GM10266 (cell line): ENCODE results near the gene P2RX6.

ENCODE experiments used
- DNase-seq: peaks from one replicate; pipeline ENCODE4 v3.0.0; 2012; ENCODE audit errors: extremely low spot score
- TF ChIP-seq, protein P1 (sequence below): IDR thresholded peaks from 2 replicates; pipeline ENCODE4 v1.5.1; 2012; ENCODE audit warnings: mild to moderate bottlenecking, low read depth; ENCODE audit not compliant: control insufficient read depth, insufficient read depth; ENCODE audit errors: missing control alignments

The P2RX6 gene

DNA sequence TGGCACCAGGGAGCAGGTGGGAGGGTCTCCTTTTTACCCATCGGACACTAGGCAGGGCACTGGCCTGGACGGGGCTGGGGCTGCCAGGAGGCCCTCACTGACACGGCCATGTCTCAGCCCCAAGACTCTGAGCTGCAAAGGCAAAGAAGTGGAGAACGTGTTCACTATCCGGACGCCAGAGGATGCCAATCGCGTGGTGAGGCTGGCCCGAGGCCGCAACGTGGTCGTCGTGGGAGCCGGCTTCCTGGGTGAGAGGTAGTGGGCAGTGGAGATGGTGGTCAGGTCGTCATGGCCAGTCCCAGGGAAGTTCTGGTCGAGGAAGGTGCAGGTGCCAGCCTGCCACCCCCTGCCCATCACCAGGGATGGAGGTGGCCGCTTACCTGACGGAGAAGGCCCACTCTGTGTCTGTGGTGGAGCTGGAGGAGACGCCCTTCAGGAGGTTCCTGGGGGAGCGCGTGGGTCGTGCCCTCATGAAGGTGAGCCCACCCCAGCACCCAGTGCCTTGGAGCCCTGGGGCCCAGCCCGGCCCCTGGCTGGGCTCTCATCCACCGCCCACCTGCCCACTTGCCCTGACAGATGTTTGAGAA is 38.6 kb upstream of the P2RX6 start:
- no peak for DNase-seq
- TF ChIP-seq, protein P1, sequence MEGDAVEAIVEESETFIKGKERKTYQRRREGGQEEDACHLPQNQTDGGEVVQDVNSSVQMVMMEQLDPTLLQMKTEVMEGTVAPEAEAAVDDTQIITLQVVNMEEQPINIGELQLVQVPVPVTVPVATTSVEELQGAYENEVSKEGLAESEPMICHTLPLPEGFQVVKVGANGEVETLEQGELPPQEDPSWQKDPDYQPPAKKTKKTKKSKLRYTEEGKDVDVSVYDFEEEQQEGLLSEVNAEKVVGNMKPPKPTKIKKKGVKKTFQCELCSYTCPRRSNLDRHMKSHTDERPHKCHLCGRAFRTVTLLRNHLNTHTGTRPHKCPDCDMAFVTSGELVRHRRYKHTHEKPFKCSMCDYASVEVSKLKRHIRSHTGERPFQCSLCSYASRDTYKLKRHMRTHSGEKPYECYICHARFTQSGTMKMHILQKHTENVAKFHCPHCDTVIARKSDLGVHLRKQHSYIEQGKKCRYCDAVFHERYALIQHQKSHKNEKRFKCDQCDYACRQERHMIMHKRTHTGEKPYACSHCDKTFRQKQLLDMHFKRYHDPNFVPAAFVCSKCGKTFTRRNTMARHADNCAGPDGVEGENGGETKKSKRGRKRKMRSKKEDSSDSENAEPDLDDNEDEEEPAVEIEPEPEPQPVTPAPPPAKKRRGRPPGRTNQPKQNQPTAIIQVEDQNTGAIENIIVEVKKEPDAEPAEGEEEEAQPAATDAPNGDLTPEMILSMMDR, result no peak

DNA sequence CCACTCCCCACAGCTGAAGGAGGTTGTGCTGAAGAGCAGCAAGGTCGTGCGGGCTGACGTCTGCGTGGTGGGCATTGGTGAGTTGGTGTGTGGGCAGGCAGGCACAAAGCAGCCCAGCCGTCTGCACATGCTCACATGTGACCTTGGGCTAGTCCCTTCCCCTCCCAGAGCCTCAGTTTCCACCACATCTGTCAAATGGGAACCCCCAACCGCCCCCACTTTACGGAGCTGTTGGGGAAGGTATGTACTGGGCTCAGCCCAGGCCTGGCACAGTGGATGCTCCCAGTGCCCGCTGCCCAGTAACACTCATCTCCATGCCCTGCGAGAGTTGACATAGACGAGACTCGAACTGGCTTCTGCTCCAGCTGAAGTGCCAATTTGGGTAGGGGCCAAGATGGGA is 37.9 kb upstream of the P2RX6 start:
- no peak for DNase-seq
- TF ChIP-seq, protein P1, result no peak

DNA sequence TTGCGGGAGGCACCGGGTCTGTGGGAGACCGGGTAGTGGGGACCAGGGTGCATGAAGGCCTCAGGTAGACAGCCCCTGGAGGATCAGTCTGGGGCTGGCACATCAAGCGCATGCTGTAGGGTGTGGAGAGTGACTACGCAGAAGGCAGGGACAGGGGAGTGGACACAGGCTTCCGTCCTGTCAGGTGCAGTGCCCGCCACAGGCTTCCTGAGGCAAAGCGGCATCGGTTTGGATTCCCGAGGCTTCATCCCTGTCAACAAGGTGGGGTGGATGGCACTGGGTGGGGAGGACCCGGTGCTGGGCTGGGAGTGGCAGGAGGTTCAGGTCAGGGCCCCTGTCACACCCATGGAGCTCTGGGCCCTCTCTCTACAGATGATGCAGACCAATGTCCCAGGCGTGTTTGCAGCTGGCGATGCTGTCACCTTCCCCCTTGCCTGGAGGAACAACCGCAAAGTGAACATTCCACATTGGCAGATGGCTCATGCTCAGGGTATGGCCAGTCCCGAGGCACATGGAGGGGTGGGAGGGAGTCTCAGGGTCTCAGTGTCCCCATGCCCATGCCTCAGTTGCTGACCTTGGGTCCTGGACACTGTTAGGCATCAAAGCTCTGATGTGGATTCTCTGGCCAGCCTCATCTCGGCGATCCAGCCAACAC is 37.3 kb upstream of the P2RX6 start:
- TF ChIP-seq, protein P1, result no peak
- DNase-seq, result no peak

DNA sequence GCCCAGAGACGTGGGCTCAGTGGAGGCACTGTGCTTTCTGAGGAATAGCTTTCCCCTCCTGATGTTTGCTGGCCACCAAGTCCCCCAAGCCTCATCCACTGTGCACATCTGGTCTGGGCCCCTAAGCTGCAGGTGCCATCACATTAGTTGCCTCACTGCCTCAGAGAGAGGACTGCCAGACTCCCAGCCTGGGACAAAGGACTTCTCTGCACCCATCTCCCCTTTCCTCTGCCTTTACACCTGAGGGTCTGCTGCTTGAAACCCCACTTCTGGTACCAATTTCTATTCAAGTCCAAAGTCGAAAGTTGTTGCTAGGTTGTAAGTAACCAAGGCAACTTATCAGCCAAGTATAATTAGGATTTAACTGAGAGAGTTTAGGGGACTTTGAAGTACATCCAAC is 36.5 kb upstream of the P2RX6 start:
- TF ChIP-seq, protein P1, result no peak
- DNase-seq, result no peak

DNA sequence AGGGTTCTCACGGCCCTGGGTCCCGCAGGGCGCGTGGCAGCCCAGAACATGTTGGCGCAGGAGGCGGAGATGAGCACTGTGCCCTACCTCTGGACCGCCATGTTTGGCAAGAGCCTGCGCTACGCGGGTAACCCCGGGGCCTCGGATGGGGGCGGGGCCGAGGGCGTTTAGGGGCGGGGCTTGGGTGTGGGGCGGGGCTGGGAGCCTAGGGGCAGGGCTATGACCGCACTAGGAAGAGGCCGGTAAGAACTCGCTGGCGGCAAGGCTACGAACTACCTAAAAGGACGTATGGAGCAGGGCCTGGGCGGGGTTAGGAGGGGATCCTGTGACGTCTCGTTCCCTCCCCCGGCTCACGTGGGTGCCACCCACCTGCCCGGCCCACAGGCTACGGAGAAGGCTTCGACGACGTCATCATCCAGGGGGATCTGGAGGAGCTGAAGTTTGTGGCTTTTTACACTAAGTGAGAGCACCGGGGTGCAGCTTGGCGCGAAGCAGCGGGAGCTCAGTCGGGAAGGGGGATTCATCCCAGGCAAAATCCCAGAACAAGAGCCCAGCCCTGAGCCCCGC is 35.6 kb upstream of the P2RX6 start:
- DNase-seq, result peak; percentile 84
- TF ChIP-seq, protein P1, result no peak

DNA sequence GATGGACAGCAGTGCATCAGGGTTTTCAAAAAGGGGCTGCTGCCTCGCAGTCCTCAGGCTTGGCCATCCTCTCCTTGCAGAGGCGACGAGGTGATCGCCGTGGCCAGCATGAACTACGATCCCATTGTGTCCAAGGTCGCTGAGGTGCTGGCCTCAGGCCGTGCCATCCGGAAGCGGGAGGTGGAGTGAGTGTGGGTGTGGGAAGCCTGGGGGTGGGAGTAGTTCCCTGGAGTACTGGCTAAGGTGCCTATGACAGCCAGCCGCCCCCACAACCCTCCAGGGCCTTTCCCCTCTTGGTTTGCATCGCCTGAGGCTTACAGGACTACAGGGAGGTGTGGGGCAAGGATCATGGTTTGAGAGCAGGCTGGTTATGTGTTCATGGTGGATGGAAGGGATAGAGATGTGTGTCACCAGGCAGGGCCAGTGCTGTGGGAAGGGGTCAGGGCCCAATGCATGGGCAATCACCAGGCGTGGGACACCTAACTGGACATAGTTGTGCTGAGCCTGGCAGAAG is 35.0 kb upstream of the P2RX6 start:
- DNase-seq, result no peak
- TF ChIP-seq, protein P1, result no peak

DNA sequence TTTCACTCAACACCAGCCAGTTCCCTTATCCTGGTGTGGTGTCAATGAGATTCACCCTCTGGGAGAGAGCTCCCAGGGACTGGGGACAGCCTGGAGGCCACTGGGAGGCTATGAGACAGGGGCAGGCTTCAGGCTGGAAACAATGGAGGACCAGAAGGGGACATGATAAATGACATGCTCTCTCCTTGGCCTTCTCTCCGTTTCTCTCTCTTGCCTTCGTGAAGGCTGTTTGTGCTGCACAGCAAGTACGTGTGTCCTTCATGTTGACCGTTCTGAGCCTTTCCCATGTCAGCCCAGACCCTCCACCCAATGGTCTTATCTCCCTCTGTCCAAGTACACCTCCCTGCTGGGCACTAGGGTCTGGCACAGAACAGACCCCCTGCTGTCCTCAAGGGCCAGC is 34.4 kb upstream of the P2RX6 start:
- no peak for DNase-seq
- TF ChIP-seq, protein P1, result no peak
